ENCODE measurements around the gene CACNA1E.

DNA sequence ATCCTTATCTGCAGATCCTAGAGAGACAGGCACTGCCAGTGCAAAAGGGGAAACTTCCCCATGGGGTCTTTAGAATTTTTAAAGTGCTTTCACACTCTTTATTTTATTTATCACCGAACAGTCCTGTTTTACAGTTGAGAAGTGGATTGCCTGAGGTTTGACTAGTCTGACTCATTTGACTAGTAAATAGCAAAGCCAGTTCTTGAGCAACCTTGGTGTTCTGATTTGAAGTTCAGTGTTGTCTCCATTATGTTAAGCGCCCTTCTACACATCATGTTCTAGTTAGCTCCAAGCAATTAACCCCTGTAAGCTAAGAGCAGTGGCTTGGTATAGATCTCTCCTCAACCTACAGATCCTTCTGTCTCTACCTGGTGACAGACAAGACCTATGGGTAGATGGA, 262.9 kb downstream of the CACNA1E start:
- TF ChIP-seq, protein P1, sequence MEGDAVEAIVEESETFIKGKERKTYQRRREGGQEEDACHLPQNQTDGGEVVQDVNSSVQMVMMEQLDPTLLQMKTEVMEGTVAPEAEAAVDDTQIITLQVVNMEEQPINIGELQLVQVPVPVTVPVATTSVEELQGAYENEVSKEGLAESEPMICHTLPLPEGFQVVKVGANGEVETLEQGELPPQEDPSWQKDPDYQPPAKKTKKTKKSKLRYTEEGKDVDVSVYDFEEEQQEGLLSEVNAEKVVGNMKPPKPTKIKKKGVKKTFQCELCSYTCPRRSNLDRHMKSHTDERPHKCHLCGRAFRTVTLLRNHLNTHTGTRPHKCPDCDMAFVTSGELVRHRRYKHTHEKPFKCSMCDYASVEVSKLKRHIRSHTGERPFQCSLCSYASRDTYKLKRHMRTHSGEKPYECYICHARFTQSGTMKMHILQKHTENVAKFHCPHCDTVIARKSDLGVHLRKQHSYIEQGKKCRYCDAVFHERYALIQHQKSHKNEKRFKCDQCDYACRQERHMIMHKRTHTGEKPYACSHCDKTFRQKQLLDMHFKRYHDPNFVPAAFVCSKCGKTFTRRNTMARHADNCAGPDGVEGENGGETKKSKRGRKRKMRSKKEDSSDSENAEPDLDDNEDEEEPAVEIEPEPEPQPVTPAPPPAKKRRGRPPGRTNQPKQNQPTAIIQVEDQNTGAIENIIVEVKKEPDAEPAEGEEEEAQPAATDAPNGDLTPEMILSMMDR (conservative IDR thresholded peaks at IDR 0.05; ENCODE audit: low read depth in 2 of 2) = no peak
- TF ChIP-seq POLR2AphosphoS5 (IDR thresholded peaks at IDR 0.05; ENCODE audit: low read depth) (no peak), EZH2 (IDR thresholded peaks at IDR 0.05; ENCODE audit: low read depth, unreplicated experiment) (no peak), EZH2phosphoT487 (IDR thresholded peaks at IDR 0.05; ENCODE audit: unreplicated experiment) (no peak), CREB1 (CRISPR knock-in tag; IDR thresholded peaks at IDR 0.05; ENCODE audit: low read depth) (no peak), JUNB (IDR thresholded peaks at IDR 0.05; ENCODE audit: unreplicated experiment) (no peak), ZNF114 (CRISPR knock-in tag; IDR thresholded peaks at IDR 0.05) (no peak), ZNF331 (CRISPR knock-in tag; IDR thresholded peaks at IDR 0.05; ENCODE audit: low read depth) (no peak), STAT1 (IDR thresholded peaks at IDR 0.05; ENCODE audit: unreplicated experiment) (no peak), NANOG (IDR thresholded peaks at IDR 0.05; ENCODE audit: borderline replicate concordance) (no peak)
- TF ChIP-seq, protein P2, sequence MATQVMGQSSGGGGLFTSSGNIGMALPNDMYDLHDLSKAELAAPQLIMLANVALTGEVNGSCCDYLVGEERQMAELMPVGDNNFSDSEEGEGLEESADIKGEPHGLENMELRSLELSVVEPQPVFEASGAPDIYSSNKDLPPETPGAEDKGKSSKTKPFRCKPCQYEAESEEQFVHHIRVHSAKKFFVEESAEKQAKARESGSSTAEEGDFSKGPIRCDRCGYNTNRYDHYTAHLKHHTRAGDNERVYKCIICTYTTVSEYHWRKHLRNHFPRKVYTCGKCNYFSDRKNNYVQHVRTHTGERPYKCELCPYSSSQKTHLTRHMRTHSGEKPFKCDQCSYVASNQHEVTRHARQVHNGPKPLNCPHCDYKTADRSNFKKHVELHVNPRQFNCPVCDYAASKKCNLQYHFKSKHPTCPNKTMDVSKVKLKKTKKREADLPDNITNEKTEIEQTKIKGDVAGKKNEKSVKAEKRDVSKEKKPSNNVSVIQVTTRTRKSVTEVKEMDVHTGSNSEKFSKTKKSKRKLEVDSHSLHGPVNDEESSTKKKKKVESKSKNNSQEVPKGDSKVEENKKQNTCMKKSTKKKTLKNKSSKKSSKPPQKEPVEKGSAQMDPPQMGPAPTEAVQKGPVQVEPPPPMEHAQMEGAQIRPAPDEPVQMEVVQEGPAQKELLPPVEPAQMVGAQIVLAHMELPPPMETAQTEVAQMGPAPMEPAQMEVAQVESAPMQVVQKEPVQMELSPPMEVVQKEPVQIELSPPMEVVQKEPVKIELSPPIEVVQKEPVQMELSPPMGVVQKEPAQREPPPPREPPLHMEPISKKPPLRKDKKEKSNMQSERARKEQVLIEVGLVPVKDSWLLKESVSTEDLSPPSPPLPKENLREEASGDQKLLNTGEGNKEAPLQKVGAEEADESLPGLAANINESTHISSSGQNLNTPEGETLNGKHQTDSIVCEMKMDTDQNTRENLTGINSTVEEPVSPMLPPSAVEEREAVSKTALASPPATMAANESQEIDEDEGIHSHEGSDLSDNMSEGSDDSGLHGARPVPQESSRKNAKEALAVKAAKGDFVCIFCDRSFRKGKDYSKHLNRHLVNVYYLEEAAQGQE (IDR thresholded peaks at IDR 0.05; ENCODE audit: unreplicated experiment) = no peak
- TF ChIP-seq, protein P3, sequence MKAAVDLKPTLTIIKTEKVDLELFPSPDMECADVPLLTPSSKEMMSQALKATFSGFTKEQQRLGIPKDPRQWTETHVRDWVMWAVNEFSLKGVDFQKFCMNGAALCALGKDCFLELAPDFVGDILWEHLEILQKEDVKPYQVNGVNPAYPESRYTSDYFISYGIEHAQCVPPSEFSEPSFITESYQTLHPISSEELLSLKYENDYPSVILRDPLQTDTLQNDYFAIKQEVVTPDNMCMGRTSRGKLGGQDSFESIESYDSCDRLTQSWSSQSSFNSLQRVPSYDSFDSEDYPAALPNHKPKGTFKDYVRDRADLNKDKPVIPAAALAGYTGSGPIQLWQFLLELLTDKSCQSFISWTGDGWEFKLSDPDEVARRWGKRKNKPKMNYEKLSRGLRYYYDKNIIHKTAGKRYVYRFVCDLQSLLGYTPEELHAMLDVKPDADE (IDR thresholded peaks at IDR 0.05) = no peak
